GM23248 (cell line): Measurements from ENCODE around the gene CELSR1. TPM values are rescaled to one million over a fixed set of nuclear protein-coding genes. Genes with fewer than 3 reads are reported as not detected.

ENCODE experiments used
- DNase-seq: peaks from one replicate; pipeline ENCODE4 v3.0.0-alpha.2; 2015
- H2AFZ ChIP-seq: fragments of 200-600 bp; sonication (generic); 2 replicates; pipeline ENCODE4 v1.6.1; 2016; ENCODE audit warnings: antibody characterized with exemption
- H3F3A ChIP-seq: fragments of 200-600 bp; sonication (generic); 2 replicates; pipeline ENCODE4 v1.6.1; 2016; ENCODE audit warnings: mild to moderate bottlenecking, antibody characterized with exemption, mixed run types; ENCODE audit not compliant: insufficient read depth
- H3K27ac ChIP-seq: fragments of 200-600 bp; sonication (generic); 2 replicates; pipeline ENCODE4 v1.5.1; 2016; ENCODE audit warnings: mild to moderate bottlenecking
- H3K27me3 ChIP-seq: fragments of 200-600 bp; sonication (generic); replicated peaks from 2 replicates; pipeline ENCODE4 v1.6.1; 2016; ENCODE audit warnings: mild to moderate bottlenecking; ENCODE audit not compliant: insufficient read depth
- H3K36me3 ChIP-seq: fragments of 200-600 bp; sonication (generic); 2 replicates; pipeline ENCODE4 v1.6.1; 2016; ENCODE audit warnings: low read depth, mild to moderate bottlenecking
- H3K4me1 ChIP-seq: fragments of 200-600 bp; sonication (generic); 2 replicates; pipeline ENCODE4 v1.6.1; 2016; ENCODE audit warnings: mild to moderate bottlenecking; ENCODE audit not compliant: insufficient read depth
- H3K4me2 ChIP-seq: fragments of 200-600 bp; sonication (generic); one replicate; pipeline ENCODE4 v1.6.1; 2016; ENCODE audit warnings: mild to moderate bottlenecking; ENCODE audit not compliant: unreplicated experiment
- H3K4me3 ChIP-seq: fragments of 200-600 bp; sonication (generic); 2 replicates; pipeline ENCODE4 v1.5.1; 2016; ENCODE audit warnings: mild to moderate bottlenecking
- H3K79me2 ChIP-seq: fragments of 200-600 bp; sonication (generic); 2 replicates; pipeline ENCODE4 v1.6.1; 2016; ENCODE audit warnings: mild to moderate bottlenecking; ENCODE audit not compliant: insufficient read depth
- H3K9ac ChIP-seq: fragments of 200-600 bp; sonication (generic); 2 replicates; pipeline ENCODE4 v1.6.1; 2016; ENCODE audit warnings: mild to moderate bottlenecking
- H3K9me2 ChIP-seq: fragments of 200-600 bp; sonication (generic); 2 replicates; pipeline ENCODE4 v1.6.1; 2016; ENCODE audit warnings: mixed run types, mild to moderate bottlenecking, moderate library complexity; ENCODE audit not compliant: insufficient read depth
- H3K9me3 ChIP-seq: fragments of 200-600 bp; sonication (generic); one replicate; pipeline ENCODE4 v1.6.1; 2017; ENCODE audit warnings: low read depth
- H4K20me1 ChIP-seq: fragments of 200-600 bp; sonication (generic); 2 replicates; pipeline ENCODE4 v1.6.0; 2016; ENCODE audit not compliant: insufficient read depth
- EZH2 ChIP-seq: fragments of 200-600 bp; sonication (generic); IDR thresholded peaks from 2 replicates; pipeline ENCODE4 v1.6.1; 2018; ENCODE audit warnings: antibody characterized with exemption, mild to moderate bottlenecking; ENCODE audit not compliant: insufficient read depth, poor library complexity, severe bottlenecking
- EZH2phosphoT487 ChIP-seq: fragments of 200-600 bp; sonication (generic); IDR thresholded peaks from 2 replicates; pipeline ENCODE4 v1.6.1; 2018; ENCODE audit warnings: antibody characterized with exemption, moderate library complexity, mild to moderate bottlenecking, low read depth; ENCODE audit not compliant: insufficient read depth
- WGBS, 2 experiments: methylation state at CpG; one replicate each; pipeline ENCODE4 v1.1.6; 2015 to 2017; ENCODE audit warnings: low lambda C conversion rate in 2 of 2, low coverage in 1 of 2; ENCODE audit errors: missing lambda C conversion rate in 2 of 2; 5-methylcytosine and 5-hydroxymethylcytosine counted together
- in situ Hi-C: fragments of 300-500 bp; cut with MboI; formaldehyde crosslinking; loops from 2 replicates; pipeline ENCODE4 v1.15.0; 2020
- polyA plus RNA-seq: library from polyadenylated mRNA; unstranded; fragments of >200 nt; fragmentation: Nextera tagmentation; extraction: Ambion mirVana; gene quantifications from 2 replicates; pipeline ENCODE4 v1.2.1, GENCODE V29; 2016
- total RNA-seq: library from RNA; depleted of rRNA; stranded (reverse); fragments of >200 nt; shearing (Covaris generic); gene quantifications from 2 replicates; pipeline ENCODE4 v1.2.3, GENCODE V29; 2014

Gene CELSR1
- total and polyA plus RNA-seq, 2 experiments from 2014 or later = 0.23 to 0.54 TPM

GRCh38 chr22:46373159-46373558 lies 164.3 kb downstream of the CELSR1 start:
- peaks cover 3% of the 10 kb centered on the region for H3K9me3 ChIP-seq
- no peak overlapping the region for H3K4me2 ChIP-seq
- H3K79me2 ChIP-seq = no peaks in the 10 kb centered on the region
- no peaks in the 10 kb centered on the region for H3K4me1 ChIP-seq
- no peaks in the 10 kb centered on the region for H4K20me1 ChIP-seq
- H3K9me2 ChIP-seq = no peaks in the 10 kb centered on the region
- H3K36me3 ChIP-seq = no peaks in the 10 kb centered on the region
- DNase-seq = no peak
- H3K4me3 ChIP-seq = no peak overlapping the region
- in situ Hi-C loops = no loop called here
- 51 to 58% methylated on average over 8 of the region's 8 CpGs for WGBS, 2 experiments
- H2AFZ ChIP-seq = no peak overlapping the region
- no peaks in the 10 kb centered on the region for H3F3A ChIP-seq
- H3K27ac ChIP-seq = no peak overlapping the region
- TF ChIP-seq EZH2 (no peak), EZH2phosphoT487 (no peak)
- H3K9ac ChIP-seq = no peak overlapping the region
- no peaks in the 10 kb centered on the region for H3K27me3 ChIP-seq

- 70 to 75% methylated on average over 18 of the region's 18 CpGs for WGBS, 2 experiments
Measured at GRCh38 chr22:46372686-46373085, 164.7 kb downstream of the CELSR1 start.

GRCh38 chr22:46371623-46372226 lies 165.7 kb downstream of the CELSR1 start:
- H3K9ac ChIP-seq = no peak overlapping the region
- WGBS, 2 experiments = 31 to 32% methylated on average over 2 of the region's 2 CpGs
- in situ Hi-C loops = no loop called here
- H3F3A ChIP-seq = no peaks in the 10 kb centered on the region
- H3K4me3 ChIP-seq = no peak overlapping the region
- no peaks in the 10 kb centered on the region for H4K20me1 ChIP-seq
- H3K27me3 ChIP-seq = no peaks in the 10 kb centered on the region
- no peaks in the 10 kb centered on the region for H3K9me2 ChIP-seq
- TF ChIP-seq EZH2 (no peak), EZH2phosphoT487 (no peak)
- H3K27ac ChIP-seq = no peak overlapping the region
- H3K79me2 ChIP-seq = no peaks in the 10 kb centered on the region
- no peak for DNase-seq
- H3K4me2 ChIP-seq = no peak overlapping the region
- H3K36me3 ChIP-seq = no peaks in the 10 kb centered on the region
- no peak overlapping the region for H2AFZ ChIP-seq
- no peaks in the 10 kb centered on the region for H3K4me1 ChIP-seq
- H3K9me3 ChIP-seq = peaks cover 3% of the 10 kb centered on the region

More at GRCh38 chr22:46372686-46373085, 164.7 kb downstream of the CELSR1 start:
- Histone ChIP-seq H3K4me1 (no peaks in the 10 kb centered on the region), H3F3A (no peaks in the 10 kb centered on the region), H2AFZ (no peak overlapping the region), H3K36me3 (no peaks in the 10 kb centered on the region), H3K9me3 (peaks cover 3% of the 10 kb centered on the region), H3K9ac (no peak overlapping the region), H3K4me2 (no peak overlapping the region), H3K27me3 (no peaks in the 10 kb centered on the region), H3K4me3 (no peak overlapping the region), H4K20me1 (no peaks in the 10 kb centered on the region), H3K9me2 (no peaks in the 10 kb centered on the region), H3K79me2 (no peaks in the 10 kb centered on the region), H3K27ac (no peak overlapping the region)
- no peak for DNase-seq
- TF ChIP-seq EZH2phosphoT487 (no peak), EZH2 (no peak)
- in situ Hi-C loops = no loop called here

- in situ Hi-C loops = no loop called here
- Histone ChIP-seq H3K27ac (no peak overlapping the region), H3K36me3 (no peaks in the 10 kb centered on the region), H3K4me2 (no peak overlapping the region), H3K9me3 (no peaks in the 10 kb centered on the region), H3K4me3 (no peak overlapping the region), H3K9me2 (no peaks in the 10 kb centered on the region), H3K9ac (no peak overlapping the region), H3F3A (no peaks in the 10 kb centered on the region), H4K20me1 (no peaks in the 10 kb centered on the region), H3K79me2 (no peaks in the 10 kb centered on the region), H2AFZ (no peak overlapping the region), H3K4me1 (no peaks in the 10 kb centered on the region), H3K27me3 (no peaks in the 10 kb centered on the region)
- DNase-seq = no peak
- 70 to 74% methylated on average over 15 of the region's 15 CpGs for WGBS, 2 experiments
- TF ChIP-seq EZH2phosphoT487 = no peak
- no peak for TF ChIP-seq EZH2
Measured at GRCh38 chr22:46370584-46371291, 166.7 kb downstream of the CELSR1 start.
